WTC11 (cell line): Measurements from ENCODE around the gene BCAM. TPM values are rescaled to one million over a fixed set of nuclear protein-coding genes. Genes with fewer than 3 reads are reported as not detected.

Experiments used
- ATAC-seq: fragments of 200-7000 bp; cut with Tn5 transposase; 2 replicates; pipeline ENCODE4 v1.10.0; 2021; ENCODE audit warnings: mild to moderate bottlenecking, moderate library complexity
- CTCF ChIA-PET: fragments of 300-600 bp; sonication (Branson Sonifier 250); formaldehyde crosslinking; loops from one replicate; lab custom pipeline; 2021; ENCODE audit warnings: antibody characterized with exemption; lab: Charles Lee
- POLR2A ChIA-PET: fragments of 350-600 bp; sonication (Branson Sonifier 250); formaldehyde crosslinking; loops from one replicate; lab custom pipeline; 2021; ENCODE audit warnings: antibody characterized with exemption; lab: Charles Lee
- DNase-seq: peaks from one replicate; pipeline ENCODE4 v3.0.0; 2021; ENCODE audit warnings: low spot score
- H3K27ac Mint-ChIP-seq: 2 replicates; pipeline ENCODE4 v1.8.0; 2021; ENCODE audit warnings: mixed read lengths
- H3K27me3 Mint-ChIP-seq: 2 replicates; pipeline ENCODE4 v1.8.0; 2021; ENCODE audit warnings: low read depth, mild to moderate bottlenecking, moderate library complexity, mixed read lengths
- H3K36me3 Mint-ChIP-seq: 2 replicates; pipeline ENCODE4 v1.8.0; 2021; ENCODE audit warnings: mixed read lengths
- H3K4me1 Mint-ChIP-seq: 2 replicates; pipeline ENCODE4 v1.8.0; 2022; ENCODE audit warnings: mixed read lengths
- H3K4me3 Mint-ChIP-seq: 2 replicates; pipeline ENCODE4 v1.8.0; 2021; ENCODE audit warnings: mild to moderate bottlenecking, moderate library complexity, mixed read lengths
- H3K9me3 Mint-ChIP-seq: 2 replicates; pipeline ENCODE4 v1.8.0; 2021; ENCODE audit warnings: mixed read lengths
- ATF1 ChIP-seq: sonication (generic); formaldehyde crosslinking; IDR thresholded peaks from 2 replicates; pipeline ENCODE4 v1.8.1; 2023; ENCODE audit warnings: mild to moderate bottlenecking, moderate library complexity, missing genetic modification reagents
- CBFB ChIP-seq: sonication (generic); formaldehyde crosslinking; IDR thresholded peaks from 2 replicates; pipeline ENCODE4 v1.8.1; 2022; ENCODE audit warnings: mild to moderate bottlenecking, low read depth, missing genetic modification reagents
- GABPB1 ChIP-seq: sonication (generic); formaldehyde crosslinking; IDR thresholded peaks from 2 replicates; pipeline ENCODE4 v1.8.1; 2023; ENCODE audit warnings: mild to moderate bottlenecking, missing genetic modification reagents
- GRHL2 ChIP-seq: fragments of 250-450 bp; sonication (Bioruptor Pico); IDR thresholded peaks from 2 replicates; pipeline ENCODE4 v1.8.0; 2022; ENCODE audit warnings: mild to moderate bottlenecking, moderate library complexity; ENCODE audit not compliant: insufficient replicate concordance, severe bottlenecking
- HMGA2 ChIP-seq: fragments of 250-450 bp; sonication (Bioruptor Pico); IDR thresholded peaks from 2 replicates; pipeline ENCODE4 v1.4.0; 2021; ENCODE audit warnings: mild to moderate bottlenecking, moderate library complexity
- HMGXB4 ChIP-seq: sonication (generic); formaldehyde crosslinking; IDR thresholded peaks from 2 replicates; pipeline ENCODE4 v1.8.1; 2023; ENCODE audit warnings: mild to moderate bottlenecking, moderate library complexity, missing genetic modification reagents
- IRF2 ChIP-seq: sonication (generic); formaldehyde crosslinking; IDR thresholded peaks from 2 replicates; pipeline ENCODE4 v1.8.0; 2022; ENCODE audit warnings: low read depth, missing genetic modification reagents, borderline replicate concordance
- JAZF1 ChIP-seq: fragments of 250-450 bp; sonication (Bioruptor Pico); IDR thresholded peaks from 2 replicates; pipeline ENCODE4 v1.9.0; 2021; ENCODE audit warnings: moderate library complexity, mild to moderate bottlenecking, inconsistent platforms
- JUN ChIP-seq: sonication (generic); formaldehyde crosslinking; IDR thresholded peaks from 2 replicates; pipeline ENCODE4 v1.8.0; 2023; ENCODE audit warnings: mild to moderate bottlenecking, missing genetic modification reagents
- MXD4 ChIP-seq: fragments of 250-450 bp; sonication (Bioruptor Pico); IDR thresholded peaks from 2 replicates; pipeline ENCODE4 v1.8.0; 2021; ENCODE audit warnings: mild to moderate bottlenecking, moderate library complexity, borderline replicate concordance
- NFATC4 ChIP-seq: fragments of 250-450 bp; sonication (Bioruptor Pico); IDR thresholded peaks from 2 replicates; pipeline ENCODE4 v1.9.0; 2021; ENCODE audit warnings: mild to moderate bottlenecking
- TEAD1 ChIP-seq: sonication (generic); formaldehyde crosslinking; IDR thresholded peaks from 2 replicates; pipeline ENCODE4 v1.8.0; 2022; ENCODE audit warnings: mild to moderate bottlenecking, missing genetic modification reagents
- USF1 ChIP-seq: sonication (generic); formaldehyde crosslinking; IDR thresholded peaks from 2 replicates; pipeline ENCODE4 v1.8.0; 2022; ENCODE audit warnings: mild to moderate bottlenecking, missing genetic modification reagents
- ZMAT4 ChIP-seq: fragments of 250-450 bp; sonication (Bioruptor Pico); IDR thresholded peaks from 2 replicates; pipeline ENCODE4 v1.9.0; 2021; ENCODE audit warnings: mild to moderate bottlenecking
- ZNF121 ChIP-seq: sonication (generic); formaldehyde crosslinking; IDR thresholded peaks from 2 replicates; pipeline ENCODE4 v1.8.0; 2023; ENCODE audit warnings: missing genetic modification reagents
- ZNF317 ChIP-seq: sonication (generic); formaldehyde crosslinking; IDR thresholded peaks from 2 replicates; pipeline ENCODE4 v1.8.1; 2023; ENCODE audit warnings: low read depth, mild to moderate bottlenecking, moderate library complexity, missing genetic modification reagents, borderline replicate concordance
- ZNF425 ChIP-seq: fragments of 250-450 bp; sonication (Bioruptor Pico); conservative IDR thresholded peaks from 2 replicates; pipeline ENCODE4 v1.9.0; 2021; ENCODE audit warnings: mild to moderate bottlenecking
- total RNA-seq: library from RNA; stranded (reverse); gene quantifications from 3 replicates; pipeline ENCODE4 v1.2.3, GENCODE V29; 2021
- TF ChIP-seq, protein P1 (sequence below): fragments of 200-600 bp; IDR thresholded peaks from 2 replicates; pipeline ENCODE4 v1.8.0; 2022; ENCODE audit warnings: antibody characterized with exemption
- TF ChIP-seq, protein P2 (sequence below): sonication (generic); formaldehyde crosslinking; conservative IDR thresholded peaks from 2 replicates; pipeline ENCODE4 v1.8.1; 2022; ENCODE audit warnings: mild to moderate bottlenecking, missing genetic modification reagents

BCAM gene
- total RNA-seq, 1 experiment from 2014 or later = 73.1 TPM

DNA sequence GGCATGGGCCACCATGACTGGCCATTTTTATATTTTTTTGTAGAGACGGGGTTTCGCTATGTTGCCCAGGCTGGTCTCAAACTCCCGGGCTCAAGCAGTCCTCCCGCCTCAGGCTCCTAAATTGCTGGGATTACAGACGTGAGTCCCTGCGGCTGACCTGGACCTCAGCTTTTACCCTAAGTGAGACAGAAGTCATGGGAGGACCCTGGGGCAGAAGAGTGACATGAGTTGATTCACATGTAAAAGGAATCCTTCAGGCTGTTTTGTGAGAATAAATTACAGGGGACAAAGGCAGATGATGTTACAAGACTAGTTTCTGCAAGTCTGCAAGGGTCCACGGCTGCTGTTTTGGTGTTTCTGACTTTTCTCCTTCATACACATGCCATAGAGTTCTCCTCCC, 2.6 kb upstream of the BCAM start:
- peaks cover 79% of the 10 kb centered on the region for H3K27me3 Mint-ChIP-seq
- no peak overlapping the region for H3K4me3 Mint-ChIP-seq
- H3K36me3 Mint-ChIP-seq = peaks cover 6% of the 10 kb centered on the region
- ChIA-PET CTCF (interaction anchor here (0.7 to 5.0 kb wide), 12 partner anchors 10 to 1034 kb away, joined by 3 to 74 read pairs (median 6); partner anchors contain the start of genes APOE, CBLC and NECTIN2), POLR2A (interaction anchor here (0.7 kb wide), 1 partner anchor 504 kb away, joined by 4 read pairs; no protein-coding TSS in a partner anchor)
- no peaks in the 10 kb centered on the region for H3K9me3 Mint-ChIP-seq
- H3K4me1 Mint-ChIP-seq = peaks cover 42% of the 10 kb centered on the region
- no peak for ATAC-seq
- H3K27ac Mint-ChIP-seq = no peak overlapping the region
- no peak for DNase-seq
- TF ChIP-seq ZMAT4 (no peak), ATF1 (CRISPR knock-in tag) (no peak), HMGA2 (CRISPR knock-in tag) (no peak), USF1 (CRISPR knock-in tag) (no peak), IRF2 (CRISPR knock-in tag) (no peak), ZNF425 (CRISPR knock-in tag) (no peak), MXD4 (no peak), JUN (CRISPR knock-in tag) (no peak), TEAD1 (no peak), ZNF121 (CRISPR knock-in tag) (no peak), CBFB (CRISPR knock-in tag) (no peak), GRHL2 (no peak)
- TF ChIP-seq, protein P1, sequence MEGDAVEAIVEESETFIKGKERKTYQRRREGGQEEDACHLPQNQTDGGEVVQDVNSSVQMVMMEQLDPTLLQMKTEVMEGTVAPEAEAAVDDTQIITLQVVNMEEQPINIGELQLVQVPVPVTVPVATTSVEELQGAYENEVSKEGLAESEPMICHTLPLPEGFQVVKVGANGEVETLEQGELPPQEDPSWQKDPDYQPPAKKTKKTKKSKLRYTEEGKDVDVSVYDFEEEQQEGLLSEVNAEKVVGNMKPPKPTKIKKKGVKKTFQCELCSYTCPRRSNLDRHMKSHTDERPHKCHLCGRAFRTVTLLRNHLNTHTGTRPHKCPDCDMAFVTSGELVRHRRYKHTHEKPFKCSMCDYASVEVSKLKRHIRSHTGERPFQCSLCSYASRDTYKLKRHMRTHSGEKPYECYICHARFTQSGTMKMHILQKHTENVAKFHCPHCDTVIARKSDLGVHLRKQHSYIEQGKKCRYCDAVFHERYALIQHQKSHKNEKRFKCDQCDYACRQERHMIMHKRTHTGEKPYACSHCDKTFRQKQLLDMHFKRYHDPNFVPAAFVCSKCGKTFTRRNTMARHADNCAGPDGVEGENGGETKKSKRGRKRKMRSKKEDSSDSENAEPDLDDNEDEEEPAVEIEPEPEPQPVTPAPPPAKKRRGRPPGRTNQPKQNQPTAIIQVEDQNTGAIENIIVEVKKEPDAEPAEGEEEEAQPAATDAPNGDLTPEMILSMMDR = no peak

DNA sequence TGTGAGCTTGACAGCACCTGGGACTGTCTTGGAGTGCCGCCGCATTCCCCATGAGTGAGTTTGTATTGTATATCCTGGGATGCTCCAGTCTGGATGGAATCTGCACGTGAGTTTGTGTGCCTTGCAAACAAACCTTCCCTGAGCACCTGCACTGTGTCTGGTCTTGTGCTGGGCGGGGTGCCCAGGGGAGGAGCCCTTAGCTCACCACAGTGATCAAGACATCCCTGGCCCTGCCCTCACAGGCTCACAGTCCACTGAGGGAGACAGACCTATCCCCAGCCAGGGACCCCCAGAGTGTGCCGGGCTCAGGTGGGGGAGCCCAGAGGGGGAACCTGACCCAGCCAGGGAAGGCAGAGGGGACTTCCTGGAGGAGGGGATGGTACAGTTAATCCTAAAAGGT, 1.7 kb upstream of the BCAM start:
- DNase-seq = no peak
- POLR2A ChIA-PET = interaction anchor here (0.6 to 1.8 kb wide), 4 partner anchors 12 to 503 kb away, joined by 3 to 8 read pairs (median 5); no protein-coding TSS in a partner anchor

More for the DNA sequence above, 1.7 kb upstream of the BCAM start:
- Mint-ChIP-seq H3K9me3 (no peaks in the 10 kb centered on the region), H3K36me3 (peaks cover 7% of the 10 kb centered on the region), H3K4me1 (peaks cover 42% of the 10 kb centered on the region), H3K4me3 (no peak overlapping the region), H3K27me3 (peaks cover 84% of the 10 kb centered on the region), H3K27ac (no peak overlapping the region)
- TF ChIP-seq ZNF317 (CRISPR knock-in tag) (no peak), JAZF1 (no peak), GABPB1 (CRISPR knock-in tag) (peak; percentile 58; the same call in 1 of the 2 replicates), HMGXB4 (CRISPR knock-in tag) (no peak), USF1 (CRISPR knock-in tag) (no peak), NFATC4 (CRISPR knock-in tag) (no peak)
- TF ChIP-seq, protein P2, sequence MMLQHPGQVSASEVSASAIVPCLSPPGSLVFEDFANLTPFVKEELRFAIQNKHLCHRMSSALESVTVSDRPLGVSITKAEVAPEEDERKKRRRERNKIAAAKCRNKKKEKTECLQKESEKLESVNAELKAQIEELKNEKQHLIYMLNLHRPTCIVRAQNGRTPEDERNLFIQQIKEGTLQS (CRISPR knock-in tag) = no peak
- CTCF ChIA-PET = interaction anchor here (0.6 to 5.0 kb wide), 25 partner anchors 8 to 236 kb away, joined by 3 to 74 read pairs (median 5); partner anchors contain the start of genes APOE, CBLC and NECTIN2
- no peak for ATAC-seq
